Esophagus muscularis mucosa (tissue), 4 donors: ENCODE measurements around the gene MBTPS1. TPM values are rescaled to one million over a fixed set of nuclear protein-coding genes. Genes with fewer than 3 reads are reported as not detected.

ENCODE experiments used
- DNase-seq: peaks from one replicate; pipeline ENCODE4 v3.0.0-alpha.2; 2017; ENCODE audit errors: extremely low spot score
- H3K27ac ChIP-seq, 4 donors: fragments of 200-600 bp; sonication (generic); replicated peaks in 1 of 4; 1 replicate in 3 of 4; 2 replicates in 1 of 4; pipeline ENCODE4 v1.5.1; 2016 to 2019; ENCODE audit warnings: mild to moderate bottlenecking in 1 of 4
- H3K27me3 ChIP-seq, 4 donors: fragments of 200-600 bp; sonication (generic); one replicate each; pipeline versions ENCODE4 v1.5.1 to v1.6.0; 2016 to 2019
- H3K36me3 ChIP-seq, 4 donors: fragments of 200-600 bp; sonication (generic); one replicate each; pipeline ENCODE4 v1.5.1; 2016 to 2019
- H3K4me1 ChIP-seq, 4 donors: fragments of 200-600 bp; sonication (generic); one replicate each; pipeline ENCODE4 v1.5.1; 2016 to 2019
- H3K4me3 ChIP-seq, 4 donors: fragments of 200-600 bp; sonication (generic); 1 replicate in 2 of 4; 2 replicates in 2 of 4; pipeline ENCODE4 v1.5.1; 2016 to 2019; ENCODE audit warnings: mild to moderate bottlenecking in 4 of 4, moderate library complexity in 1 of 4
- H3K9me3 ChIP-seq, 4 donors: fragments of 200-600 bp; sonication (generic); 1 replicate in 3 of 4; 2 replicates in 1 of 4; pipeline ENCODE4 v1.5.1; 2016 to 2019
- CTCF ChIP-seq, 3 experiments: fragments of 200-600 bp in 2 of 3; fragments of 450-650 bp in 1 of 3; sonication (generic) in 2 of 3; IDR thresholded peaks; one replicate each; pipeline ENCODE4 v1.5.1; 2017 to 2019; ENCODE audit warnings: antibody characterized with exemption in 3 of 3, mild to moderate bottlenecking in 2 of 3, moderate library complexity in 1 of 3
- EP300 ChIP-seq: sonication (generic); formaldehyde crosslinking; IDR thresholded peaks from one replicate; pipeline ENCODE4 v1.6.1; 2017; ENCODE audit warnings: antibody characterized with exemption
- POLR2A ChIP-seq: fragments of 450-650 bp; IDR thresholded peaks from one replicate; pipeline ENCODE4 v1.6.1; 2017; ENCODE audit warnings: antibody characterized with exemption, moderate library complexity, mild to moderate bottlenecking, low read depth
- POLR2AphosphoS5 ChIP-seq, 2 donors: sonication (generic); formaldehyde crosslinking; IDR thresholded peaks; one replicate each; pipeline ENCODE4 v1.6.1; 2017; ENCODE audit warnings: antibody characterized with exemption in 2 of 2
- WGBS: methylation state at CpG from one replicate; pipeline ENCODE4 v1.1.5; 2018; 5-methylcytosine and 5-hydroxymethylcytosine counted together
- intact Hi-C: fragments of 100-400 bp; cut with DNase I; formaldehyde crosslinking; loops from one replicate; pipeline ENCODE4 v1.15.1; 2023
- total RNA-seq, 4 donors: library from RNA; depleted of rRNA; stranded (reverse); fragments of >200 nt; gene quantifications; one replicate each; pipeline versions ENCODE4 v1.1.0 to v1.2.1, GENCODE V29; 2016

MBTPS1 gene
- total RNA-seq, 4 donors from 2014 or later = 72.4 to 86.6 (median 82.6) TPM

GRCh38 chr16:84087466-84088151 is 29.1 kb downstream of the MBTPS1 start:
- Histone ChIP-seq H3K4me3 (no peak overlapping the region), H3K4me1 (peaks cover 0 to 7% (median 3%) of the 10 kb centered on the region in 4 donors), H3K27ac (no peak overlapping the region), H3K27me3 (no peaks in the 10 kb centered on the region), H3K9me3 (no peaks in the 10 kb centered on the region), H3K36me3 (peaks cover 59 to 97% (median 85%) of the 10 kb centered on the region in 4 donors)
- TF ChIP-seq CTCF (IDR thresholded peaks at IDR 0.05) = no peak
- TF ChIP-seq EP300 = no peak
- TF ChIP-seq POLR2A = no peak
- TF ChIP-seq POLR2AphosphoS5 (IDR thresholded peaks at IDR 0.05) = no peak
- DNase-seq = no peak
- intact Hi-C loops = no loop called here
- WGBS = 72% methylated on average over 11 of the region's 11 CpGs

GRCh38 chr16:84087001-84087400 is 29.7 kb downstream of the MBTPS1 start:
- H3K9me3 ChIP-seq = no peaks in the 10 kb centered on the region
- no peak overlapping the region for H3K4me3 ChIP-seq
- 78% methylated on average over 12 of the region's 12 CpGs for WGBS
- peaks cover 59 to 97% (median 86%) of the 10 kb centered on the region in 4 donors for H3K36me3 ChIP-seq
- intact Hi-C loops = no loop called here
- no peak for TF ChIP-seq POLR2AphosphoS5 (IDR thresholded peaks at IDR 0.05)
- no peak for TF ChIP-seq CTCF (IDR thresholded peaks at IDR 0.05)
- TF ChIP-seq POLR2A = no peak
- TF ChIP-seq EP300 = no peak
- no peaks in the 10 kb centered on the region for H3K27me3 ChIP-seq
- peaks cover 0 to 7% (median 3%) of the 10 kb centered on the region in 4 donors for H3K4me1 ChIP-seq
- no peak overlapping the region for H3K27ac ChIP-seq
- no peak for DNase-seq

- Histone ChIP-seq H3K27me3 (no peaks in the 10 kb centered on the region), H3K4me1 (peaks cover 0 to 7% (median 3%) of the 10 kb centered on the region in 4 donors), H3K4me3 (no peak overlapping the region), H3K9me3 (no peaks in the 10 kb centered on the region), H3K36me3 (peaks cover 58 to 97% (median 86%) of the 10 kb centered on the region in 4 donors), H3K27ac (no peak overlapping the region)
- DNase-seq = no peak
- 67% methylated on average over 11 of the region's 11 CpGs for WGBS
- intact Hi-C loops = no loop called here
- no peak for TF ChIP-seq POLR2AphosphoS5 (IDR thresholded peaks at IDR 0.05)
- no peak for TF ChIP-seq EP300
- no peak for TF ChIP-seq POLR2A
- TF ChIP-seq CTCF (IDR thresholded peaks at IDR 0.05) = no peak
Observed at GRCh38 chr16:84086341-84086740, 30.4 kb downstream of the MBTPS1 start.

- Histone ChIP-seq H3K36me3 (peaks cover 52 to 97% (median 86%) of the 10 kb centered on the region in 4 donors), H3K9me3 (no peaks in the 10 kb centered on the region), H3K27me3 (no peaks in the 10 kb centered on the region), H3K4me3 (no peak overlapping the region), H3K4me1 (peaks cover 0 to 7% (median 3%) of the 10 kb centered on the region in 4 donors), H3K27ac (no peak overlapping the region)
- TF ChIP-seq POLR2A = no peak
- no peak for TF ChIP-seq CTCF (IDR thresholded peaks at IDR 0.05)
- no peak for TF ChIP-seq EP300
- TF ChIP-seq POLR2AphosphoS5 (IDR thresholded peaks at IDR 0.05) = no peak
- intact Hi-C loops = no loop called here
- DNase-seq = no peak
- WGBS = 59% methylated on average over 6 of the region's 6 CpGs
Observed at GRCh38 chr16:84085773-84086172, 31.0 kb downstream of the MBTPS1 start.
